GM21390 (cell line): ENCODE measurements around the gene RAB17.

Experiments used
- ATAC-seq: cut with Tn5 transposase; IDR thresholded peaks from one replicate; pipeline ENCODE4 v1.9.1; 2021; ENCODE audit not compliant: unreplicated experiment

RAB17 gene

GRCh38 chr2:237590272-237591140 lies at the start of gene RAB17:
Gene RAB17, minus strand, starts transcription at chr2:237590734. Its CDS starts 4,580 bp downstream, at chr2:237586154.
- no peak for ATAC-seq

GRCh38 chr2:237639836-237640220 lies 49.3 kb upstream of the RAB17 start:
- ATAC-seq: no peak

GRCh38 chr2:237639052-237639835 lies 48.7 kb upstream of the RAB17 start:
- ATAC-seq: no peak

- no peak for ATAC-seq
These were observed 47.6 kb upstream of the RAB17 start for GRCh38 chr2:237638176-237638575.

- ATAC-seq: no peak
These were observed 47.0 kb upstream of the RAB17 start for GRCh38 chr2:237637429-237638135.

- ATAC-seq: no peak
These were observed 46.0 kb upstream of the RAB17 start for GRCh38 chr2:237636578-237636977.

GRCh38 chr2:237633061-237633561 lies 42.6 kb upstream of the RAB17 start:
- ATAC-seq: no peak

GRCh38 chr2:237631801-237632585 lies 41.5 kb upstream of the RAB17 start:
- ATAC-seq: no peak

- no peak for ATAC-seq
These were observed 40.7 kb upstream of the RAB17 start for GRCh38 chr2:237631007-237631785.

GRCh38 chr2:237630216-237631000 lies 39.9 kb upstream of the RAB17 start:
- ATAC-seq: no peak

GRCh38 chr2:237629739-237630138 lies 39.2 kb upstream of the RAB17 start:
- ATAC-seq: no peak

GRCh38 chr2:237629188-237629534 lies 38.6 kb upstream of the RAB17 start:
- no peak for ATAC-seq

GRCh38 chr2:237628247-237629187 lies 38.0 kb upstream of the RAB17 start:
- no peak for ATAC-seq

GRCh38 chr2:237627441-237628246 lies 37.1 kb upstream of the RAB17 start, which contains the start of gene LRRFIP1:
Gene LRRFIP1, plus strand, starts transcription at chr2:237627587. Its CDS starts 58 bp downstream, at chr2:237627645.
- ATAC-seq: no peak

- no peak for ATAC-seq
These were observed 36.4 kb upstream of the RAB17 start for GRCh38 chr2:237626813-237627440.

- no peak for ATAC-seq
These were observed 35.2 kb upstream of the RAB17 start for GRCh38 chr2:237625777-237626176.
